Activated CD4-positive, CD25-positive, alpha-beta regulatory T cell treated with anti-CD3 and anti-CD28 coated beads, Interleukin-2, amount 50 U/mL, for 72 hours (primary cell): Measurements from ENCODE around the gene R3HDM1.
"Not testable (repeated sequence)": the region's sequence is repeated elsewhere in the genome, so short reads cannot be mapped to it uniquely, and the experiment has no call there.

Source experiments
- DNase-seq: peaks from one replicate; pipeline ENCODE4 v3.0.0; 2021

R3HDM1 gene

GRCh38 chr2:135647836-135648579, 116.7 kb downstream of the R3HDM1 start:
- DNase-seq = no peak

GRCh38 chr2:135650721-135651120, 119.4 kb downstream of the R3HDM1 start:
- DNase-seq = no peak

- no peak for DNase-seq
These were observed 120.4 kb downstream of the R3HDM1 start for GRCh38 chr2:135651717-135652116.

- DNase-seq = not testable (repeated sequence)
These were observed 123.0 kb downstream of the R3HDM1 start for GRCh38 chr2:135654239-135654638.

GRCh38 chr2:135657806-135658582, 126.7 kb downstream of the R3HDM1 start:
- peak; percentile 34 for DNase-seq

GRCh38 chr2:135662088-135662487, 130.8 kb downstream of the R3HDM1 start:
- no peak for DNase-seq

GRCh38 chr2:135663148-135663700, 131.9 kb downstream of the R3HDM1 start:
- DNase-seq = no peak

GRCh38 chr2:135664623-135665068, 133.4 kb downstream of the R3HDM1 start:
- no peak for DNase-seq

- no peak for DNase-seq
These were observed 135.8 kb downstream of the R3HDM1 start for GRCh38 chr2:135667045-135667444.

- DNase-seq = no peak
These were observed 143.2 kb downstream of the R3HDM1 start for GRCh38 chr2:135674453-135674852.

- DNase-seq = no peak
These were observed 144.7 kb downstream of the R3HDM1 start for GRCh38 chr2:135676031-135676430.

- no peak for DNase-seq
These were observed 147.8 kb downstream of the R3HDM1 start for GRCh38 chr2:135679125-135679524.

GRCh38 chr2:135685361-135685760, 154.1 kb downstream of the R3HDM1 start:
- DNase-seq = no peak

GRCh38 chr2:135688978-135689377, 157.7 kb downstream of the R3HDM1 start:
- DNase-seq = no peak

- DNase-seq = no peak
These were observed 158.4 kb downstream of the R3HDM1 start for GRCh38 chr2:135689679-135690078.

- no peak for DNase-seq
These were observed 163.4 kb downstream of the R3HDM1 start for GRCh38 chr2:135694711-135695110.

GRCh38 chr2:135698838-135699237, 167.6 kb downstream of the R3HDM1 start:
- no peak for DNase-seq

- no peak for DNase-seq
These were observed 170.2 kb downstream of the R3HDM1 start for GRCh38 chr2:135701442-135701841.

- no peak for DNase-seq
These were observed 172.0 kb downstream of the R3HDM1 start for GRCh38 chr2:135703300-135703699.

GRCh38 chr2:135704075-135704474, 172.8 kb downstream of the R3HDM1 start:
- DNase-seq = not testable (repeated sequence)

- no peak for DNase-seq
These were observed 176.9 kb downstream of the R3HDM1 start for GRCh38 chr2:135708159-135708558.

- peak; percentile 72 for DNase-seq
These were observed 178.7 kb downstream of the R3HDM1 start for GRCh38 chr2:135709992-135710391.

GRCh38 chr2:135715086-135715485, 183.8 kb downstream of the R3HDM1 start:
- not testable (repeated sequence) for DNase-seq
